GM12892 (cell line): Measurements from ENCODE around the gene POU6F2.

ENCODE experiments used
- POLR2A ChIP-seq: IDR thresholded peaks from 2 replicates; pipeline ENCODE4 v1.6.1; 2011; ENCODE audit warnings: low read depth, low read length, control low read depth
- POLR2AphosphoS5 ChIP-seq: IDR thresholded peaks from 2 replicates; pipeline ENCODE4 v1.6.1; 2011; ENCODE audit warnings: low read depth, low read length, control low read depth
- TAF1 ChIP-seq: IDR thresholded peaks from 2 replicates; pipeline ENCODE4 v1.6.1; 2011; ENCODE audit warnings: low read depth, mild to moderate bottlenecking, control low read depth, low read length, borderline replicate concordance

- no peak for TF ChIP-seq POLR2A
- TF ChIP-seq POLR2AphosphoS5, result no peak
- TF ChIP-seq TAF1, result no peak
Measured at GRCh38 chr7:39375047-39375873, 397.6 kb downstream of the POU6F2 start.
